ENCODE data around the gene CELF3.
A peak's percentile ranks its signal among the peaks of the same experiment; 100 is the strongest.
"Not testable (repeated sequence)": the region's sequence is repeated elsewhere in the genome, so short reads cannot be mapped to it uniquely, and the experiment has no call there.

Gene CELF3

DNA sequence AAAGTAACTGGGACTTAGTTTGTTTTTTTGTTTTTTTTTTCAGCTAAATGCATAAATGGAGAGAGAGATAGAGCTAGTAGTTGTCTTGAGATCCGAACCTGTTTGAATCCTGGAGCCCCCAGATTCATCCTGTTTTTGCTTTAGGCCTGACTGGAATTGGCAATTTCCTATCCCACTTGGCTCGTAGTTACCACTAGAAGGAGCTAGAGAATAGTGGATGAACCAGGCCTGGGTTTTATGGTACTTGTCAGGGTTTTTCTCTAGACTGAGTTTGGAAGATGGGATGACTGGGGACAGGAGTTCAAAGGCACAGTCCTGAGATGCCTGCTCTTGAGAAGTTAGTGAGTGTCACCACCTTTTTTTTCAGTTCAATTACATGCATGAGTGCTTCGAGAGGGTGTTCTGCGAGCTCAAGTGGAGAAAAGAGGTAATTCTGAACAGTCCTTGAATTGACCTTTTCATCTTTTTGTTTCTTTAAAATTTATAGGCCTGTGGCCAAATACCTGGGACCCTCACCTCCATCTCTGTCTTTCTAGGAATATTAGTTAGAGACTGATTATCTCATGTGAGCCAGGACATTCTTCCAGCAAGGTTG is 23.4 kb downstream of the CELF3 start:
- Mint-ChIP-seq H3K27ac (no peak overlapping the region), H3K4me1 (ENCODE audit: low read depth) (no peaks in the 10 kb centered on the region), H3K4me3 (no peak overlapping the region), H3K9me3 (ENCODE audit: low read depth) (no peaks in the 10 kb centered on the region), H3K36me3 (peaks cover 6% of the 10 kb centered on the region), H3K27me3 (no peaks in the 10 kb centered on the region)

DNA sequence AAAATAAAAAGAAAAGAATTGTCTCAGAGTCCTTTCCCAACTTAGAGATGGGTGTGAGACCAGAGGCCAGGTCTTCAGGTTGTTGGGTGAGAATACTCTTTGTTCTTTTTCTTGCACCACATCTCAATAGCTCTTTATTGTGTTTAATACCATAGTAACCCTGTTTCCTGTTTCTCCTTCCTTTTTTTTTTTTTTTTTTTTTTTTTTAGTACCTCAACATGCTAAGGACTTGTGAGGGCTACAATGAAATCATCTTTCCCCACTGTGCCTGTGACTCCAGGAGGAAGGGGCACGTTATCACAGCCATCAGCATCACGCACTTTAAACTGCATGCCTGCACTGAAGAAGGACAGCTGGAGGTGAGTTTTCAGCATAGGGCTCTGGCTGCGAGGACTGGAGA is 24.4 kb downstream of the CELF3 start:
- Mint-ChIP-seq H3K36me3 (peaks cover 6% of the 10 kb centered on the region), H3K27me3 (no peaks in the 10 kb centered on the region), H3K4me1 (ENCODE audit: low read depth) (no peaks in the 10 kb centered on the region), H3K9me3 (ENCODE audit: low read depth) (no peaks in the 10 kb centered on the region), H3K4me3 (no peak overlapping the region), H3K27ac (no peak overlapping the region)

DNA sequence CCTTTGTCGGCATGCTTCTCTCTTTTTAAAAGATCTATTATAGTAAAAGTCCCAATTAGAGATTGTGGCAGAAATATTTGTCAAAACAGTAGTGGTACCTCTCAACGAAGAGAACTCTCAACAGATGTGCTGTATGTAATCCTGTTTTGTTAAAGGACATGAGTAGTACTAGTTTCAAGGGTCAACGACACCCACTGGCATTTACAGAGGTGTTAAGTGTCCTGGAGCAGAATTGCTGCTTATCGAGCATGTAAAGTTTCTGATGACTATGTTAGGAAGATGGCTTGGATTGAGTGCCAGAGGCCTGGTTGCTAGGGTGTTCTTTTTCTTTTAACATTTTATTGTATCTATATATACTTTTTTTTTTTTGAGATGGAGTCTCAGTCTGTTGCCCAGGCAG is 27.1 kb downstream of the CELF3 start:
- H3K9me3 Mint-ChIP-seq (ENCODE audit: low read depth) = no peaks in the 10 kb centered on the region
- no peak overlapping the region for H3K4me3 Mint-ChIP-seq
- H3K27ac Mint-ChIP-seq = no peak overlapping the region
- no peaks in the 10 kb centered on the region for H3K27me3 Mint-ChIP-seq
- H3K4me1 Mint-ChIP-seq (ENCODE audit: low read depth) = no peaks in the 10 kb centered on the region
- peaks cover 7% of the 10 kb centered on the region for H3K36me3 Mint-ChIP-seq

DNA sequence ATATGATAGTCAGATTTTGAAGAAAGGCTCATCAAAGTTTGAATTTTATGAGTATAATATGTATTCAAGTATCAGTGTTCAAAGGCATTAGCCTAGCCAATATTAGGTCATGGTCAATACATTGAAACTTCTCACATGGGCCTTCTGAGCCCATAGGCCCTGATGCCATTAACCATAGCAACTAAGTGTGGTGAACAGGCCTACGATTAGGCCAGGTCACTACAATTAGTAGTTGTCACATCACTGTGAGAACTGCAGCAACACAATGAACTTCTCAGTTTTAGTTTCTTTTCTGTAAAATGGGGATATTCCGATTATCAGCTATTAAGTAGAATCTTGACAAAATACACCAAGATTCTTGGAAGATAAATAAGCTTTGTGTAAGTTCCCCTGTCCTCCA is 30.0 kb downstream of the CELF3 start:
- peaks cover 9% of the 10 kb centered on the region for H3K36me3 Mint-ChIP-seq
- no peaks in the 10 kb centered on the region for H3K27me3 Mint-ChIP-seq
- no peak overlapping the region for H3K27ac Mint-ChIP-seq
- H3K4me1 Mint-ChIP-seq (ENCODE audit: low read depth) = no peaks in the 10 kb centered on the region
- no peaks in the 10 kb centered on the region for H3K9me3 Mint-ChIP-seq (ENCODE audit: low read depth)
- no peak overlapping the region for H3K4me3 Mint-ChIP-seq

DNA sequence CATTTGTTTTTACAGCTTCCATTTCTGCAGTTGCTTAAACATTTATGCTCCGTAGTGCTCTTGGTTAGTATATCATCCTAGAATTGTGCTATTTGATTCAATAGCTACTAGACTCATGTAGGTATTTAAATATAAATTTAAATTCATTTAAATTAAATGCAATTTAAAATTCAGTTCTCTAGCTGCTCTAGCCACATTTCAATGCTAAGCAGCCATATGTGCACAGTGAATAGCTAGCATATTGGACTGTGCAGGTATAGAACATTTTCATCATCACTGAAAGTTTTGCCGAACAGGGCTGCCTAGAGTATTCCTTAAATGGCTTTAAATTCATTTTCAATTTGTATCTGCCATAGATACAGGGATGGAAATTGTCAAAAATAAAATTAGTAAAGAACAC is 32.5 kb downstream of the CELF3 start:
- Mint-ChIP-seq H3K4me3 (no peak overlapping the region), H3K27ac (no peak overlapping the region), H3K36me3 (peaks cover 16% of the 10 kb centered on the region), H3K4me1 (ENCODE audit: low read depth) (no peaks in the 10 kb centered on the region), H3K27me3 (no peaks in the 10 kb centered on the region), H3K9me3 (ENCODE audit: low read depth) (no peaks in the 10 kb centered on the region)

DNA sequence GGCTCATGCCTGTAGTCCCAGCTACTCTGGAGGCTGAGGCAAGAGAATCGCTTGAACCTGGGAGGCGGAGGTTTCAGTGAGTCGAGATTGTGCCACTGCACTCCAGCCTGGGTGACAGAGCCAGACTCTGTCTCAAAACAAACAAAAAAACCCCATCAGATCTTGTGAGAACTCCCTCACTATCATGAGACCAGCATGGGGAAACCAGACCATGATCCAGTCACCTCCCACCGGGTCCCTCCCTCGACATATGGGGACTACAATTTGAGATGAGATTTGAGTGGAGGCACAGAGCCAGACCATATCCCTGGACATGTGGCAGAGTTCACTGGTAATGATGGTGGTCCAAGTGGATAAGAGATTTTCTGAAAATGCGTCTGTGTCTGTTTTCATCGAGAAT is 33.7 kb downstream of the CELF3 start:
- H3K27ac Mint-ChIP-seq, H3K4me3 Mint-ChIP-seq, H3K27me3 Mint-ChIP-seq: not testable (repeated sequence)

DNA sequence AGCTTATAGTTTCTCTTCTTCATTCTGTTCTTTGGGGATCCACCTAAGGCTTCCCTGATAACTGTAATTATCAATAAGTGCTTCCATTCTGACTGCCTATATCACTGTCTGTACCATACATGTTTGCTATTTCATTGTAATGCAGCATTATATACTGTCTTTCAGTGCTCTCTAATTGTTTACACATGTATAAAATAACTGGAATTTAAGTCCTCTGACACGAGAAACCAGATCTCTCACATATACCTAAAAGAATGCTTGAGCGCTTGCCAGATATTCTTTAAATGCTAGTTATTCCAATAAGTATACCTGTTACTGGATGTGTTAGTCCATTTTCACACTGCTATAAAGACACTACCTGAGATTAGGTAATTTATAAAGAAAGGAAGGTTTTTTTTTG is 34.7 kb downstream of the CELF3 start:
- Mint-ChIP-seq H3K27ac (no peak overlapping the region), H3K9me3 (ENCODE audit: low read depth) (no peaks in the 10 kb centered on the region), H3K4me1 (ENCODE audit: low read depth) (no peaks in the 10 kb centered on the region), H3K27me3 (no peaks in the 10 kb centered on the region), H3K36me3 (peaks cover 20% of the 10 kb centered on the region), H3K4me3 (no peak overlapping the region)

More for the DNA sequence above, 33.7 kb downstream of the CELF3 start:
- H3K36me3 Mint-ChIP-seq = peaks cover 20% of the 10 kb centered on the region
- H3K4me1 Mint-ChIP-seq (ENCODE audit: low read depth); H3K9me3 Mint-ChIP-seq (ENCODE audit: low read depth): not testable (repeated sequence)

DNA sequence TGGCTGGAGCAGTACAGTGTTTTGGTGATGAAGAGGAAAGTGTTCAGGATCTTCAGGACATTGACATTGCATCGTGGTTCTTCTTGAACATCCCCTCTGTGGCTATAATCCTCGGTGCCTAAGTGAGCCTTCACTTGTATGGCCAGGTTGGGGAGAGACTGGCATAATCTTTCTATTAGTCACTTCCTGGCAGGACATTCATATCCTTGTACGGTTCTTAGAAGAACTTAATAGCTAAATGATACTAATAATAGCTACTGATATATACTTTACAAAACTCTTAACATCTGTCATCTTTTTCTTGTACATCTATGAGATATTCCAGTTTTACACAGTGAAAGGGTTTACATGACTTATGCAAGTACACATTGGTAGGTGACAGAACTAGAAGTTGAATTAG is 35.8 kb downstream of the CELF3 start:
- H3K4me3 Mint-ChIP-seq = no peak overlapping the region
- H3K27ac Mint-ChIP-seq = no peak overlapping the region
- H3K27me3 Mint-ChIP-seq = no peaks in the 10 kb centered on the region
- H3K4me1 Mint-ChIP-seq (ENCODE audit: low read depth) = no peaks in the 10 kb centered on the region
- H3K36me3 Mint-ChIP-seq = peaks cover 17% of the 10 kb centered on the region
- H3K9me3 Mint-ChIP-seq (ENCODE audit: low read depth) = no peaks in the 10 kb centered on the region

DNA sequence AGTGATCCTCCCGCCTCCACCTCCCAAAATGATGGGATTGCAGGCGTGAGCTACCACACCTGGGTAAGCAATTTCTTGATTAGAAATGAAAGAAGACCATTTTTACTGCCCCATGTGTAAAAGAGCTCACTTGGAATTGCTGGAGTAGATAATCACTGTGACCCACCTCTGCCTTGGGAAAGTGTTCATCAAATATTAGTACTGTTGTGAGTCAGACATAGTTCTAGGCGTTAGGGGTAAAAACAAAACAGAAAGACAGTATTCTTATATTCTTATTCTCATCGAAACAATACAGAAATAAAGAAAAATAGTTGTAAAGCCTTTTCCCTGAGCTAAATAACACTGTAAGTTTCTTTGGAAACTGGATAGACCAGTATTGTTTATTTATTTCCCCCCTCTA is 36.2 kb downstream of the CELF3 start:
- Mint-ChIP-seq H3K9me3 (ENCODE audit: low read depth) (no peaks in the 10 kb centered on the region), H3K27ac (no peak overlapping the region), H3K36me3 (peaks cover 16% of the 10 kb centered on the region), H3K4me1 (ENCODE audit: low read depth) (no peaks in the 10 kb centered on the region), H3K27me3 (no peaks in the 10 kb centered on the region), H3K4me3 (no peak overlapping the region)

DNA sequence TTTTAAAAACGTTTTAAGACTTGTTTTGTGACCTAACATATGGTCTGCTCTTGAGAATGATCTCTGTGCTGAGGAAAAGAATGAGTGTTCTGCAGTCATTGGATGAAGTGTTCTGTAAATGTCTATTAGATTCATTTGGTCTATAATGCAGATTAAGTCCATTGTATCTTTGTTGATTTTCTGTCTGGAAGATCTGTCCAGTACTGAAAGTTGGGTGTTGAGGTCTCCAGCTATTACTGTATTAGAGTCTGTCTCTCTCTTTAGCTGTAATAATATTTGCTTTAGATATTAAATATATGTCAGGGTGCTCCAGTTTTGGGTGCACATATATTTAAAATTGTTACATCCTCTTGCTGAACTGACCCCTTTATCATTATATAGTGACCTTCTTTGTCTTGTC is 43.2 kb downstream of the CELF3 start:
- Mint-ChIP-seq H3K36me3 (peaks cover 31% of the 10 kb centered on the region), H3K27ac (no peak overlapping the region), H3K4me3 (no peak overlapping the region), H3K9me3 (ENCODE audit: low read depth) (peaks cover 4% of the 10 kb centered on the region), H3K4me1 (ENCODE audit: low read depth) (no peaks in the 10 kb centered on the region), H3K27me3 (no peaks in the 10 kb centered on the region)

DNA sequence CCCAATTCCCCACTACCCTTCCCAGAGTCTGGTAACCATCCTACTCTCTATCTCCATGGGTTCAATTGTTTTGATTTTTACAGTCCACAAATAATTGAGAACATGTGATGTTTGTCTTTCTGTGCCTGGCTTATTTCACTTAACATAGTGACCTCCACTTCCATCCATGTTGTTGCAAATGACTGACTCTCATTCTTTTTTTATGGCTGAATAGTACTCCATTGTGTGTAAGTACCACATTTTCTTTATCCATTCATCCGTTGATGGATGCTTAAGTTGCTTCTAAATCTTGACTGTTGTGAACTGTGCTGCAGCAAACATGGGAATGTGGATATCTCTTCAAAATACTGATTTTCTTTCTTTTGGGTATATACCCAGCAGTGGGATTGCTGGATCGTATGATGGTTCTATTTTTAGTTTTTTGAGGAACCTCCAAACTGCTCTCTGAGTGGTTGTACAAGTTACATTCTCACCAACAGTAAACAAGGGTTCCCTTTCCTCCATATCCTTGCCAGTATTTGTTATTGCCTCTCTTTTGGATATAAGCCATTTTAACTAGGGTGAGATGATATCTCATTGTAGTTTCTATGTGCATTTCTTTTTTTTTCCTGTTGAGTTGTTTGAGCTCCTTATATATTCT is 46.4 kb downstream of the CELF3 start:
- H3K27me3 Mint-ChIP-seq; H3K27ac Mint-ChIP-seq; H3K4me3 Mint-ChIP-seq; H3K4me1 Mint-ChIP-seq (ENCODE audit: low read depth); H3K9me3 Mint-ChIP-seq (ENCODE audit: low read depth): not testable (repeated sequence)
- peaks cover 30% of the 10 kb centered on the region for H3K36me3 Mint-ChIP-seq

DNA sequence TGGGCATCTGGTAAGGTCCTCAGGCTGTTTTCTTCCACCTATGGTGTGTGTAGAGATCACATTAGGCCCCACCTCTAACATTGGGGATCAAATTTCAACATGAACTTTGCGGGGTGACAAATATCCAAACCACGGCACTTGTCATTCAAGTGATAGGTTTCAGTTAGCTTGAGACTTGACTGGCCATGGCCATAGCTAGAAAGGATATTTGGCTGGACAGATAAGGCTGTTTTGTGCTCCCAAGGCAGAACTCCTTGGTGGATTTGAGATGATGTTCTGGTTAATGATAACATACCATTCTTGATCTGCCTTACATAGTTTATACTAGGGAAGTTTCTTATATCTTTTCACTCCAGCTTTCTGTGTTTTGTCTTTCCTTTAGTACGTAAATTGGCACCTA is 48.5 kb downstream of the CELF3 start:
- no peak overlapping the region for H3K27ac Mint-ChIP-seq
- H3K4me3 Mint-ChIP-seq = no peak overlapping the region
- H3K36me3 Mint-ChIP-seq = peaks cover 32% of the 10 kb centered on the region
- H3K4me1 Mint-ChIP-seq (ENCODE audit: low read depth) = peaks cover 2% of the 10 kb centered on the region
- peaks cover 4% of the 10 kb centered on the region for H3K9me3 Mint-ChIP-seq (ENCODE audit: low read depth)
- H3K27me3 Mint-ChIP-seq = no peaks in the 10 kb centered on the region

DNA sequence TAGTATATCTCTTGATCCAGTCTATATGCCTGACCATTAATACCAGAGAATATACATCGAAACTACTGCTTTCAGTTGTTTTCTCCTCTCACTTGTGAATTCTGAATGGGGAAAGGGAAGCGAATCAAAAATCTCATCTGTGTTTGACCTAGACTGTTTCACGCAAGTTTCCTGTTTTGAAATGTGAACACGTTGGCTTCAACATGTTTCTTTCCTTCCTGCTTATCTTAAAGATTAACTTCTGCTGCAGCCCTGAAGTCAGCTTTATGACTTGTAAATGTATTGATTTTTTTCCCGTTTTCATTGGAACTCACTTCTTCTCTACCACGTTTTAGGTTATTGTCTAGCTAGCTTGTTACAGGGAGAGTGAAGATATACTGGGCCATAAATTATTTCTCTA is 54.9 kb downstream of the CELF3 start:
- no peaks in the 10 kb centered on the region for H3K27me3 Mint-ChIP-seq
- H3K9me3 Mint-ChIP-seq (ENCODE audit: low read depth) = no peaks in the 10 kb centered on the region
- peaks cover 17% of the 10 kb centered on the region for H3K36me3 Mint-ChIP-seq
- H3K27ac Mint-ChIP-seq = peak overlapping the region; percentile 47
- peaks cover 7% of the 10 kb centered on the region for H3K4me1 Mint-ChIP-seq (ENCODE audit: low read depth)
- H3K4me3 Mint-ChIP-seq = no peak overlapping the region

DNA sequence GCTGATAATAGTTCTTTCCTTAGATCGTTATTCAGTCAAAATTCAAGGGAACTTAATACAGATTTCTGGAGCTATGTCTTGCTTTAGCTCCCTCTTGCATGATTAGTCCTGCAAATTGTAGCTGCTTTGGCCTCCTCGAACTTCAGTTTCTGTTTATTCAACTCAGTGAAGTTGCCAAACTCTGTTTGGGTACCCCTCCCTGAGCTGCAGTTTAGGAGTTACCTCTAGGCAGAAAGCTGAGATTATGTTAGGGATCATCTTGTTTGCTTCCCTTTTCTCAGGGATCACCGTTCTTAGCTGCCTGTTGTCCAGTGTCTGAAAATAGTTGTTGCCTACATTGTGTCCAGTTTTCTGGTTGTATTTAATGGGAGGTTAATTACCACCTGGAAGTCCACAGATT is 61.2 kb downstream of the CELF3 start:
- Mint-ChIP-seq H3K4me1 (ENCODE audit: low read depth) (peaks cover 14% of the 10 kb centered on the region), H3K27ac (no peak overlapping the region), H3K36me3 (peaks cover 11% of the 10 kb centered on the region), H3K9me3 (ENCODE audit: low read depth) (no peaks in the 10 kb centered on the region), H3K27me3 (no peaks in the 10 kb centered on the region), H3K4me3 (no peak overlapping the region)

DNA sequence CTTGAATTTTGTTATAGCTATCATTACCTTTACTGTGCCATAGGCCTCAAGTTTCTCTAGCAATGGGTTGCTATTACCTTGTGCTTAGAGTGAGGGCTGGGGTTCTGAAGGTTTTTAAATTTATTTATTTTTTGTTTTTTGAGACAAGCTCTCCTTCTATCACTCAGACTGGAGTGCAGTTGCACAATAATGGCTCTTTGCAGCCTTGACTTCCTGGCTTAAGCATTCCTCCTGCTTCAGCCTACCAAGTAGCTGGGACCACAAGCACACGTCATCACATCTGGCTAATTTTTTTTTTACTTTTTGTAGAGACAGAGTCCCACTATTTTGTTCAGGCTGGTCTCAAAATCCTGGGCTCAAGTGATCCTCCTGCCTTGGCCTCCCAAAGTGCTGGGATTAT is 63.2 kb downstream of the CELF3 start:
- Mint-ChIP-seq H3K9me3 (ENCODE audit: low read depth) (no peaks in the 10 kb centered on the region), H3K4me3 (no peak overlapping the region), H3K36me3 (peaks cover 7% of the 10 kb centered on the region), H3K27ac (no peak overlapping the region), H3K27me3 (no peaks in the 10 kb centered on the region), H3K4me1 (ENCODE audit: low read depth) (peaks cover 14% of the 10 kb centered on the region)

Measured in activated naive CD8-positive, alpha-beta T cell (primary cell).